Epithelial cell of proximal tubule (primary cell): ENCODE results near the gene TREX2. TPM values are rescaled to one million over a fixed set of nuclear protein-coding genes. Genes with fewer than 3 reads are reported as not detected.

Experiments
- DNase-seq: peaks from one replicate; pipeline ENCODE4 v3.0.0-alpha.2; 2011; ENCODE audit warnings: low read depth
- H3K4me3 ChIP-seq: 2 replicates; pipeline ENCODE4 v1.5.1; 2011; ENCODE audit warnings: low read depth, mild to moderate bottlenecking, low read length
- CTCF ChIP-seq: conservative IDR thresholded peaks from 2 replicates; pipeline ENCODE4 v1.5.1; 2012; ENCODE audit warnings: low read depth, mild to moderate bottlenecking, low read length
- total RNA-seq: library from RNA; depleted of rRNA; stranded (reverse); fragments of >200 nt; gene quantifications from 2 replicates; pipeline ENCODE4 v1.2.3, GENCODE V29; 2015

The TREX2 gene
- total RNA-seq, 1 donor from 2014 or later: not detected

GRCh38 chrX:153416781-153417450 lies 28.9 kb downstream of the TREX2 start:
- H3K4me3 ChIP-seq: no peak overlapping the region
- no peak for DNase-seq
- no peak for TF ChIP-seq CTCF

- DNase-seq: no peak
- TF ChIP-seq CTCF: no peak
- no peak overlapping the region for H3K4me3 ChIP-seq
These were observed 30.9 kb downstream of the TREX2 start for GRCh38 chrX:153414856-153415510.

GRCh38 chrX:153413731-153414130 lies 32.1 kb downstream of the TREX2 start:
- TF ChIP-seq CTCF: no peak
- H3K4me3 ChIP-seq: no peak overlapping the region
- DNase-seq: no peak

GRCh38 chrX:153412746-153413720 lies 32.8 kb downstream of the TREX2 start:
- peak; percentile 7 for TF ChIP-seq CTCF
- no peak for DNase-seq
- no peak overlapping the region for H3K4me3 ChIP-seq

- no peak for DNase-seq
- TF ChIP-seq CTCF: no peak
- H3K4me3 ChIP-seq: peak overlapping the region; percentile 50
These were observed 33.8 kb downstream of the TREX2 start for GRCh38 chrX:153411988-153412574.

GRCh38 chrX:153411255-153411987 lies 34.4 kb downstream of the TREX2 start, which contains the start of gene ZFP92:
Gene ZFP92 (plus strand): TSS chrX:153411472. CDS start chrX:153418323, 6,851 bp downstream.
- no peak for DNase-seq
- no peak for TF ChIP-seq CTCF
- H3K4me3 ChIP-seq: peak within 1 kb of the TSS; percentile 50
